GOT3 (cell line): Measurements from ENCODE around the gene PHLDB2.
"Not testable (repeated sequence)": the region's sequence is repeated elsewhere in the genome, so short reads cannot be mapped to it uniquely, and the experiment has no call there.

Experiments used
- DNase-seq: peaks from one replicate; lab custom pipeline; 2025; ENCODE audit warnings: mixed read lengths; lab: John Stamatoyannopoulos, UW

PHLDB2 gene

DNA sequence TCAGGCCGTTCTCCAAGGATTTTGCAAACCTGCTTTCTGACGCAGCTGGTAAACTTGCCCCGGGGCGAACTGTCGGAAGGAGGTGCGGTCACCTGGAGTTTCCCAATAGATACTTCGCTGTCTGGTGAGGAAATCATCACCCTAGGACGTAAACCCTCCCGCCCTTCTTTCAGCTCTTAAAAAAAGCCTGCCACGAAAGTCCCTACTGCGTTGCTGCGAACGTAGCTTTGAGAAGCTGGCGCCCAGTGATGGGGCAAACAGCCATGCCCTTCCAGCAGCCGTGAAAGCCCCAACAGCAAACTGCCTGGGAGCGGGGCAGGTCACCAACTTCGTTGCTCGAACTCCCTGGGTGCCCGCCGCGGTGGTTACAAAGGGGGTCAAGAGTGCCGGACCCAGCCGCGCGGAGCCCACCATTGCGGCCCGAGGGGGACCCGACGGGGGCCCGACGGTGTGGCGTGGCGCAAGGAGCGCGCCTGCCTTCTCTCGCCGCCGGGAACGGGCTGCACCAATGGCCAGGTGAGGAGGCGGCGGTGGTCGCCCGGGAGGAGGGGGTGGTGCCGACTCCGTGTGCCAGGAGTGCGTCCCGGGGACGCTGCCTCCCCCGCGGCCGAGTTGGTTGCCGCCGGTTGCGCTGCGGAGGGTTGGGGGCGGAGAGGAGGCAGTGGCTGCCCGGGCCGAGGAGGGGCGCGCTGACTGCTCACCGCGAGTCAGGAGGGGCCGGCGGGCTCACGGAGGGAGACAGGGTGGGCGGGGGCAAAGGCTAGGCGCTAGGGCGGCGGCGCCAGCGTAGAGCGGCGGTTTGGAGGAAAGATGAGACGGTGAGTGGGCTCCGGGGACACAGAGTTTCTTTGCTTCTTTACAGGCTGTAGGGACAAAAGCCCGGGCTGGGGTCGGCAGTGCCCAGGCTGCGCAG is at the start of gene PHLDB2:
TSS of gene PHLDB2 (plus strand) at position 205 of the 913 bp plus-strand sequence. CDS start 24,813 bp downstream, outside the sequence.
- DNase-seq = no peak

DNA sequence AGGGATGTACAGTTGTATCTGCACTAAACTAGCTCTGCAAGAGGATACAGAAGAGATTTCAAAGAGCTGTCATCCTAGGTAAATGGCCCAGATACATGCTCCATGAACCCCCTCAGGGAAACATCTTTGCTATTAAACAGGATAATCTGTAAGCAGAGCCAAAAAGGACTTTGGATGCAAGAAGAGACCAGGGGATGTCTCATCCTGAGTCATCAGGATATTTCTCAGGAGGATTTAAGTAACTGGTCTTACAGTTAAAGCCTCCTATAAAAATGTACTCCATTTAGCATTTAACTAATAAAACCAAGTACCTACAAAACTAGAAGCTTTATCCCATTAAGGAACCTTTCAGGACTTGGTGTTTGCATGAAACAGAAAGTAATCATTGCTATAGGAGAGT is 48.2 kb upstream of the PHLDB2 start:
- DNase-seq = no peak

- DNase-seq = no peak
Observed at GRCh38 chr3:111811811-111812210, 47.3 kb upstream of the PHLDB2 start.

DNA sequence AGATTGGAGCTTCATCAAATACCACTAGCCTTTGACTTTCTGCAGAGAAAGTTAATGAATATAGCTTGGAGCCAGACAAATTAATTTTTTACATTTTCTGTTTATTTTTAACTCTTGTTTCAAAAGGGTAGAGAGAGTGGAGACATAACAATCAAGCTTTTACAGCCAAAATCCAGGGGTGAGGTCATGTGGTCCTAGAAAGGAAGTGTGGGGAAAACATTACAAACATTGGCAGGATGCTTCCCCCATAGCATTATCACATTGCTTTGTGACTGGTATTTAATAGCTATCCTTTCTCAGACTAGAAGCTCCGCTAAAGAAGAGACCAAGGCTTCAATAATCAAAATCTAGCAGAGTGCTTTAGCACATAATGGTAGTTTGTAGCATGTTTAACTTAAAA is 46.4 kb upstream of the PHLDB2 start:
- no peak for DNase-seq

DNA sequence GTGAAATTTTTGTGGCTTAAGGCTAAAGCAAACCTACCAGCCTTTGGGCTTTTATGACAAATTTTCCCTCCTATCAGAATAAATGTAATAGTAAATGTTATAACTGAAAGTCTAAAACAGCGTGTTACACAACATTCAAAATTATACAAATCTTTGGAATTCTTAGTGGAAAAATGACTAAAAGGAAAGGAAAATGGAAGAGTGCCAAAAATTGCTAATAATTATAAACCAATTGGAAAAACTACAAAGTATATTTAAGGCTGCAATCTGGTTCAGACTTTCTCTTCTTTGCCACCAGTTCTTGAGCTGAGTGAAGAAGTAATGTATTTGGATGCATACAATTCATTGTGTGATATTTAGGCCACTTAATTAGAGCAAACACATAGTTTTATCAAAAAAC is 45.6 kb upstream of the PHLDB2 start:
- DNase-seq = no peak

- DNase-seq = no peak
Observed at GRCh38 chr3:111813979-111814378, 45.1 kb upstream of the PHLDB2 start.

- DNase-seq = not testable (repeated sequence)
Observed at GRCh38 chr3:111816771-111817170, 42.3 kb upstream of the PHLDB2 start.

DNA sequence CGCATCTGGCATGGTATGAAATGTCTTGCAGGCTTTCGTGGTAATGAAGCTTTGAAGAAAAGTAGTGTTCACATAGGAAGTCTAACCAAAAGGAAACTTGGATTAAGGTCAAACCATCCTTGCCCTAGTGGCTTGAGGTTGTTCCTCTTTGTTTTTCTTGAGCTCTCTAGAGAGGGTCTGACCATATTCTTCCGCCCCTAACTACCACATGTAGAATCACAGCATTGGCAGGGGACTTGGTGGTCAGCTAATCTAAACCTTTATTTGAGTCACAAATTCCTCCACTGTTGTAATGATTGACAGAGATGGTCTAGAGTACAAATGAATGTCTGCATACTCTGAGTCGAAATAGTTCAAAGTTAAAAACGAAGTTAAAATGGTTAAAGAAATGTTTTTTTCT is 39.1 kb upstream of the PHLDB2 start:
- DNase-seq = no peak

DNA sequence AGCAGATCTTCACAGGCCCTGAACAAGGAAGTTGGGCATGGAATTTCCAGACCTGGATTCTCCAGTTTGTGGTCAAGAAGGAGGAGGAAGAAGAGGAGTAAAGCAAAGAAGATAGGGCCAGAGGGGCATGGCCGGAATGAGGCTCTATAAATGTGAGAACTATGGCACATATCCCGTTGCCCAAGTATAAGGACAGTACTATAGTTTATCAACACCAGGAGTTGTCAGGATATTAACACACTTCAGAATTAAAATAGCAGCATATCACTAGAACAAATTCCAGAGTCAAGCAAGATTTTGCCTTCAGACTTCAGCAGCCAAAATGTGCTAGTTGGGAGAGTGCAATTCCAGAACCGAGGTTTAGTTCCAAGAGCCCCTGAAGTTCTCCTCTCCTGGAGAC is 38.4 kb upstream of the PHLDB2 start:
- no peak for DNase-seq

GRCh38 chr3:111821891-111822290 is 37.2 kb upstream of the PHLDB2 start:
- no peak for DNase-seq

GRCh38 chr3:111822804-111823203 is 36.3 kb upstream of the PHLDB2 start:
- DNase-seq = no peak

GRCh38 chr3:111823341-111823855 is 35.7 kb upstream of the PHLDB2 start:
- no peak for DNase-seq

- no peak for DNase-seq
Observed at GRCh38 chr3:111824351-111824750, 34.7 kb upstream of the PHLDB2 start.

- no peak for DNase-seq
Observed at GRCh38 chr3:111827871-111828270, 31.2 kb upstream of the PHLDB2 start.

GRCh38 chr3:111828530-111828929 is 30.5 kb upstream of the PHLDB2 start:
- no peak for DNase-seq

GRCh38 chr3:111829023-111829422 is 30.0 kb upstream of the PHLDB2 start:
- no peak for DNase-seq

GRCh38 chr3:111831840-111832239 is 27.2 kb upstream of the PHLDB2 start:
- DNase-seq = no peak

DNA sequence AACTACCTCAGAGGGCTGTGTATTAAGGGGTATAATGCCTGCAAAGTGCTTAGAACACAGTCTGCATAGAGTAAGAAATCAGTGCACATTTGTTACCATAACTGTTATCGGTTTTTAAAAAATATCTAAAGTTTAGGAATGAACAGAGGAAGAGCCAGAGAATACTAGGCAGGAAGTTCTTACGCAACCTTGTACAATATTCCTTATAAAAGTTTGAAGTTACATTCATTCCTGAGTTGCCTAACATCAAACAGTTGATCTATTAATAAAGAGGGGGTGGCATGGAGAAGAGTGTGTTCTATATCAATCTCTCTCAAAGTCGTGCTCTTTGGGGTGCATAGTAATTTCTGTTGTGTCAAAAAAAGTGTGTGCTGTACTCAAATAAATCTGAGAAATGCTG is 22.0 kb upstream of the PHLDB2 start:
- no peak for DNase-seq

DNA sequence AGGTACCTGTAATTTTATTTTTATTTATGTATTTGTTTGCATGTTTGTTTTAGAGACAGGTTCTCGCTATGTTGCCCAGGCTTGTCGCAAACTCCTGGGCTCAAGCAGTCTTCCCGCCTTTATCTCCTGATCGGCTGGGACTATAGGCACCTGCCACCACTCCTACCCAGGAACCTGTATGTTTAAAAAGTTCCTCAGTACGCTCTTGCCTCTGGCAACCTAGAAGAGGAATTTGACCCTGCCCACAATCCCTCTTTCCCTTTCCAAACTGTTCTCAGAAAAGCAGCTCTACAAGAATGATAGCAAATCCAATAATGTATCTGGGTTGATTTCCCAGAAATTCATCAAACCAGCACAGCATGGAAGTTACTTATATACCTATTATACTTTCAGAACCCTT is 20.9 kb upstream of the PHLDB2 start:
- no peak for DNase-seq

DNA sequence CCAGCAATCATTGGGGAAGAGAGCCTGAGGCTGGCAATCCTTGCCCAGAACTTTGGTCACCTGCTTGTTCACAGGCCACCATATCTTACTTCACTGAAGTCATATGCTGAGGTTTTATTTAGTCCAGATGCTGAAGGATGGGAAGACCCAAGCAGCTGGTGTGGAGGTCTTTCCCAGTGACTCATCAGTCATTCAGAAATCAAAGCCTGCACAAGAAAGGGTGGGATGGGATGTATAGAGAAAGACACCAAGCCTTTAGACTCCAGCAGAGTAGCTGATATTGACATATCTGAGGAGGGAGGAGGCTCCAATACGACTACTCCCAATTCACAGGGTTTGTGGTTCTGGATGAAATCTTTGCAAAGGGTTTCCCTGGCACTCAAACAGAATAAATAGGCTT is 13.0 kb upstream of the PHLDB2 start:
- DNase-seq = no peak

DNA sequence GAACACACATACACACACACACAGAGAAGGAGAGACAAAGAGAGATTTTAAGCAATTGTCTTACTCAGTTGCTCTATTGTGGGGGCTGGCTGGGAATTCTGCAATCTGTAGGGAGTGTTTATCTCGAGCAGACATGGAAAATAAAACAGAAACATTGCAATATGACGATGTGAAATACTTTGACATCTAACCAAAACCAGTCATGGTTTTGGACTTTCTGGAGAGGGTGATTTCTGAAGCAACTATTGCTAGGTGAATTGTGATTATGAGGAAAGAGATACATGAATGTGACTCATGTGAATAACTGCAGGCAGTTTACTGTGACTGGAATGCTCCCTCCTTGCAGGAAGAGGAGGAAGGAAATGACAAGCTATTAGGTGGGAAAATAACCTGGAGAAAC is 12.3 kb upstream of the PHLDB2 start:
- no peak for DNase-seq

DNA sequence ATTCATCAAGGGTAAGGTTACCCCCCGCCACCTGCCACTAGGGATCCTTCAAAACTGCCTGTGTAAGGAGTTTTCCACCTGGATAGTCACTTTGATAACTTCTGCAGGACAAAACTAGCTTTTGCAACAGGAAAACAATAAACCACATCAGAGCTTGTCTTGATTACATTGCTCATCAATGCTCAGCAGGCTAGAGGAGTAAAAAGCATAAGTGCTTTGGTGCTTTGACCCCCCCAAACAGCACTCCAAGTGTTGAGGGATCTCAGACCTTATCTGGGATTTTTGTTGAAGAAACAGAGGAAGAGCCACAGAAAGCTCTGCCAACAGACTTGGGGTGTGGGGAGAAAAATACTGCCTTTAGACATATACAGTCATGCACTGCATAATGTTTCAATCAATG is 10.8 kb upstream of the PHLDB2 start:
- no peak for DNase-seq

- no peak for DNase-seq
Observed at GRCh38 chr3:111848778-111849177, 10.3 kb upstream of the PHLDB2 start.

DNA sequence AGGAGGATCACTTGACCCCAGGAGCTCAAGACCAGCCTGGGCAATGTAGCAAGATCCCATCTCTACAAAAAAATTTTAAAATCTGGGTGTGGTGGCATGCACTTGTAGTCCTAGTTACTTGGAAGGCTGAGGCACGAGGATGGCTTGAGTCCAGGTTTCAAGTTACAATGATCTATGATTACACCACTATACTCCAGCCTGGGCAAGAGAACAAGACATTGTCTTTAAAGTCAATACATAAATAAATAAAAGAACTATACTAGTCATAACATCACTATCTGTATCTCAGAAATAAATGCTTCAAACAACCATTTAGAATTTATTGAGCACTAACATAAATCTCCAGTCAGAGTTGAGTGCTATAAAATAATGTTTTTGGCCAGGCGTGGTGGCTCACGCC is 8.5 kb upstream of the PHLDB2 start:
- no peak for DNase-seq
